Measurements from ENCODE around the gene SOAT2.
"Not testable (repeated sequence)": the region's sequence is repeated elsewhere in the genome, so short reads cannot be mapped to it uniquely, and the experiment has no call there.

SOAT2 gene

GRCh38 chr12:53086361-53086760 lies 16.9 kb upstream of the SOAT2 start:
- DNase-seq, result no peak

DNA sequence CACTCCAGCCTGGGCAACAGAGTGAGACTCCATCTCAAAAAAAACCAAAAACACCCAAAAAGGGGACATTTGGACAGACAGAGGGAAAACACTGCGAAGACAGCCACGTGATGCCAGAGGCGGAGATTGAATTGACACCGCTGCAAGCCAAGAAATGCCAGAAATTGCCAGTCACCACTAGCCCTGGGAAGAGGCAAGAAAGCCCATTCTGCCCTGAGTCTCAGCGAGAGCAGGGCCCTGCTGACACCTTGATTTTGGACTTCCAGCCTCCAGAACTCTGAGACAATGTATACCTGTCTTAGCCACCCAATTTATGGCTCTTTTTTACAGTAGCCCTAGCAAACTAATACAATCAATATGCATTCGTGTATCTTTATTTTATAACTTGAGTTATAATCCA lies 13.2 kb upstream of the SOAT2 start:
- DNase-seq, result no peak

GRCh38 chr12:53090554-53090953 lies 12.7 kb upstream of the SOAT2 start:
- DNase-seq, result no peak

GRCh38 chr12:53091756-53092155 lies 11.5 kb upstream of the SOAT2 start:
- no peak for DNase-seq

- DNase-seq, result no peak
Measured at GRCh38 chr12:53093777-53094393, 9.4 kb upstream of the SOAT2 start.

DNA sequence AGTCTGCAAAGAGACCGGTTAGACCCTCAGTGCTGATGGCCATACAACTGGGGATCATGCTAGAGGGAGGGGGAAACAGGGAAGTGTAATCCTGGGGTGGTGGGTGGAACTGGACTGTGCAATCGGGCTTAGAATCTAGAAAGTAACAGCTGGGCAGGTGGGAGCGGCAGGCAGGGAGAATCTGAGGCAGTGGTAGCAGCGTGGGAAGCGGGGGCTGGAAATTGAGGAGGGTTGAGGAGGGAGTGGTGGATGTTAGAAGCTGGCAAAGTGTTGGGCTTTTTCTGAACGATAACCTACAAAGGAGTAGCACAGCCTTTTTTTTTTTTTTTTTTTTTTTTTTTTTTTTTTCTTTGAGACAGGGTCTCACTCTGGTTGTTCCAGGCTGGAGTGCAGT lies 8.9 kb upstream of the SOAT2 start:
- DNase-seq, result no peak

DNA sequence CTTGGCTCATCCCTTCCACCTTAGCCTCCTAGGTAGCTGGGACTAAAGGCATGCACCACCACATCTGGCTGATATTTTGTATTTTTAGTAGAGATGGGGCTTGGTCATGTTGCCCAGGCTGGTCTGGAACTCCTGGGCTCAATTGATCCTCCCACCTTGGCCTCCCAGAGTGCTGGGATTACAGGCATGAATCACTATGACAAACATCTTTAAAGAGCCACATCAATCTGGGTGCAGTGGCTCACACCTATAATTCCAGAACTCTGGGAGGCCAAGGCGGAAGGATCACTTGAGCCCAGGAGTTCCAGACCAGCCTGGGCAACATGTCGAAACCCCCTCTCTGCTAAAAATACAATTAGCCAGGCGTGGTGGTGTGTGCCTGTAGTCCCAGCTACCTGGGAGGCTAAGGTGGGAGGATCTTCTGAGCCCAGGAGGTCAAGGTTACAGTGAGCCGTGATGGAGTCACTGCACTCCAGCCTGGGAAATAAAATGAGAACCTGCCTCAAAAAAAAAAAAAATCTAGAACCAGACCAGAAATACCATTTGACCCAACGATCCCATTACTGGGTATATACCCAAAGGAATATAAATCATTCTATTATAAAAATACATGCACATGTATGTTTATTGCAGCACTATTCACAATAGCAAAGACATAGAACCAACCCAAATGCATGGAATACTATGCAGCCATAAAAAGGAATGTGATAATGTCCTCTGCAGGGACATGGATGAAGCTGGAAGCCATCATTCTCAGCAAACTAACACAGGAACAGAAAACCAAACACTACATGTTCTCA lies 8.3 kb upstream of the SOAT2 start:
- DNase-seq, result not testable (repeated sequence)

DNA sequence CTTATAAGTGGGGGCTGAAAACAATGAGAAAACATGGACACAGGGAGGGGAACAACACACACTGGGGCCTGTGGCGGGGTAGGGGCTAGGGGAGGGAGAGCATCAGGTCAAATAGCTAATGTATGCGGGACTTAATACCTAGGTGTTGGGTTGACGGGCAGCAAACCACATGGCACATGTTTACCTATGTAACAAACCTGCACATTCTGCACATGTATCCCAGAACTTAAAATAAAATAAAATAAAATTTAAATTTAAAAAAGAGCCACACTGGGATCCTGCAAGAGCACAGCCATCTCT lies 7.7 kb upstream of the SOAT2 start:
- DNase-seq, result not testable (repeated sequence)

DNA sequence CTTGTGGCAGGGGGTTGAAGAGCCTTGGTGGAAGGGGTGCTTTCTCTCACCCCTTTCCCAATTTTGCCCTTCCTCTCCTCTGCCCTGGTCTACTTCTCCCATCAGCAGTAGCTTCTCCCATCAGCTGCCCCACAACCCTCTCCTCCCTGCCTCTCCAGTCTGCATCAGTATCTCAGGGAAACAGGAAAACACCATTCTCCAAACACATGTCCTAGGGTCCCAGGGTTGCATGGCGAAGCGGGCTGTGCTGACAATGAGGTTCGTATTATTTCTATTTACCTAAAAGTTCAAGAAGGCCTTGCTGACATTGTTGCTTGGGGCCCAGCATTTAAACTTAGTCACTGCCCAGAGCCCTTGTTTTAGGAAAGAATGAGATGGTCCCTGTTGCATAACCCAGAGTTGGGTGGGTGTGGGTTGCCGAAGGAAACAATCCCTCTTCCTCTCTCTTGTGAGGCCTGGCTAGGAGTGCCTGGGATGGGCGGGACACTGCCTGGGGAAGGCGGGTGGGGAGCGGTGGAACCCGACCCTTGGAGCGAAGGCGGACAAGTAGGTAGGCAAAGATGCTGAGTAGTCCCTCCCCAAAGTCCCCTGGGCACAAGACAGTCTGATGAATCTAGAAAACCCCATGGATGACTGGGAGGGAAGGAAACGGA lies 7.1 kb upstream of the SOAT2 start:
- no peak for DNase-seq

- DNase-seq, result no peak
Measured at GRCh38 chr12:53096759-53097158, 6.5 kb upstream of the SOAT2 start.

DNA sequence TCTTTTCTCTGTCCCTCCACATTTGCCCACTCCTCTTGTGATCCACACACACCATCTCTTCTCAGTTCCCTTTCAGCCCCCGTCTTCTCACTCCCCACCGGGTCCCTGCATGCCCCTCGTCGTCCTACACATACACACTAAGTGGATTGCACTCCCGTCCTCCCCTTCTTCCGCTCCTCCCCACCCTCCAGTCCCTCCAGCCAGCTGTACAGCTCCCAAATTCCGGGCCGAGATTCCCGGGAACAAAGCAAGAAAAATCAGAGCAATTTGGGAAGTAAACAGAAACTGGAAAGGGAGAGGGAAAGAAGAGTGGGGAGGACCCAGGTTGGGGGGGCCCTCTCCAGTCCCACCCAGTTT lies 6.1 kb upstream of the SOAT2 start:
- no peak for DNase-seq

GRCh38 chr12:53097564-53098353 lies 5.5 kb upstream of the SOAT2 start, which contains the start of gene IGFBP6:
IGFBP6 (plus strand) TSS chr12:53097667; CDS start chr12:53097718, 51 bp downstream.
- DNase-seq, result peak; percentile 35 to 55

GRCh38 chr12:53098354-53098981 lies 4.8 kb upstream of the SOAT2 start:
- DNase-seq, result peak in 1 of 2 experiments; percentile 39

- DNase-seq, result peak; percentile 79 to 87
Measured at GRCh38 chr12:53099071-53099882, 4.0 kb upstream of the SOAT2 start.

DNA sequence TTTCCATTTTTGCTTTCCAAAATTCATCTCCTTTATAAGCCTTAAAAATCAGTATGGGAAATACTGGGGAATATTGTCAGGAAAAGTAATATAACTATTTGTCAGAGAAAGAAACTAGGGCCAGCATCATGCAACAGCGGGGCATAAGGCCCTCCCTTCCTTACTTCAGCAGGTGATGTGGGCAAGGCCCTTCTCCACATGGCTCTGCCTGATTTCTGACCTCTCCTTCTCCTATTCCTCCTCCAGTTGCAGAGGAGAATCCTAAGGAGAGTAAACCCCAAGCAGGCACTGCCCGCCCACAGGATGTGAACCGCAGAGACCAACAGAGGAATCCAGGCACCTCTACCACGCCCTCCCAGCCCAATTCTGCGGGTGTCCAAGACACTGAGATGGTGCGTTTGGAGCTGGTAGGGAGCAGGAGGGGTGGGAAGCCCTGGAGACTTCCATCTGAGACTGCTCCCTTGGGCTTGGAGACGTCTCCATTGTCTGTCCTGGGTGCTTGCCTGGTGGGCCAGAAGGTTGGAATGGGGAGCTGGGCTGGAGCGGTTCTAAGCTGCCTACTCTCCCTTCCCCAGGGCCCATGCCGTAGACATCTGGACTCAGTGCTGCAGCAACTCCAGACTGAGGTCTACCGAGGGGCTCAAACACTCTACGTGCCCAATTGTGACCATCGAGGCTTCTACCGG lies 2.7 kb upstream of the SOAT2 start:
- no peak for DNase-seq

DNA sequence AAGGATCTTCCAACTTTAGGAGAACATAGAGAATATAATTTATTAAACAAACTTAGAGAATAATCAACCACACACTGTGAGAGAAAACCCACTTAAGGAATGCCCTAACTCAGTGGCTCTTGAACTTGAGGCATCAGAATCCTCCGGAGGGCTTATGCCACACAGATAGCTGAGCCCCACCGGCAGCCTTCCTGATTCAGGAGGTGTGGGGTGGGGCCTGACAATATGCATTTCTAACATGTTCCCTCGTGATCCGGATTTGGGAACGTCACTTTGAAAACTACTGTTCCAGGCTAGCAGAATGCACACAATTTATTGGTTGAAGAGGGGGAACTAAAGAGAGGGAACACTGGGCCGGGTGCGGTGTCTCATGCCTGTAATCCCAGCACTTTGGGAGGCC lies 2.0 kb upstream of the SOAT2 start:
- no peak for DNase-seq

DNA sequence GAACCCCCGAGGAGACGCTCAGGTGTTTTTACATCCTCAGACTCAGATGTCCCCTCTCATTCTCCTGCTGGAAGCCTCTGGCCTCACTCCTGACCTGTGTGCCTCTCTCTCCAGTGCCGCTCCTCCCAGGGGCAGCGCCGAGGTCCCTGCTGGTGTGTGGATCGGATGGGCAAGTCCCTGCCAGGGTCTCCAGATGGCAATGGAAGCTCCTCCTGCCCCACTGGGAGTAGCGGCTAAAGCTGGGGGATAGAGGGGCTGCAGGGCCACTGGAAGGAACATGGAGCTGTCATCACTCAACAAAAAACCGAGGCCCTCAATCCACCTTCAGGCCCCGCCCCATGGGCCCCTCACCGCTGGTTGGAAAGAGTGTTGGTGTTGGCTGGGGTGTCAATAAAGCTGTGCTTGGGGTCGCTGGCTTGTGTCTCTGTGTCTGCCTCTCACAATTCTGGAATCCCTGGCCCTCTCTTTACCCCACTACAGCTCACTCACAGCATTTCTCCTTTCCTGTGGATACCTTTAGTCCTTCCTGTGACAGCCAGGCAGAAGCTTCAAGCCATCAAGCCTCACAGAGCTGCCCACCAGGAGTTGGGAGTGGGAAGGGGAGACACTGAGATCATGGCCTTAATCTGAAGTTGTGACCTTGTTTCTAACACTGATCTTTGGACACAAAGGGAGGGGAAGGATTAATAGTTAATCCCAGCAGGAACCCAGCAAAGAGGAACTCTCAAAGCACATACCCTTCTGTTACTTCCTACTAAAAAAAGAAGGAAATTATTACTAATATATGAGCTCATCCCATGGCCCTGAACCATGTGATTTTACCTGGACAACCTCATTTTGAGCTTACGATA lies 1.1 kb upstream of the SOAT2 start:
- no peak for DNase-seq

DNA sequence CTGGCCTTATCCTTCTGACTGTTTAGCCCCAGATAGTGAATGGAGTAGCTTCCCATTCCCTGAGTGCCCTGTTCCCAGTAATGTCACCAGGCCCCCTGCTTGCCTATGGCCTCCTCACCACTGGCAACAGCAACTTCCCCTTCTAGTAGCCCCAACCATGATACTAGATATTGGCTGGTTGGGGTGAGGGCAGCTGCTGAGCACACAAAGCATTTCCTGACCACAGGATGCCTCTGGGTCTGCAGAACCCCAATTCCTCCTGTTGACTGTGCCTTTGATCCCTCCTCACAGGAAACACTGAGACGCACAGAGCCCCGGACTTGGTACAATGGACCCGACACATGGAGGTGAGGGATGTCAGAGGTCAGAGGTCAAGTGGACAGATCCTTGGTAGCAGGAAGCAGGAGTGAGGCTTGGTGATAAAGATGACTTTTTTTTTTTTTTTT lies 597 bp downstream of the SOAT2 start:
- DNase-seq, result no peak

- DNase-seq, result no peak
Measured at GRCh38 chr12:53105256-53105655, 2.0 kb downstream of the SOAT2 start.

DNA sequence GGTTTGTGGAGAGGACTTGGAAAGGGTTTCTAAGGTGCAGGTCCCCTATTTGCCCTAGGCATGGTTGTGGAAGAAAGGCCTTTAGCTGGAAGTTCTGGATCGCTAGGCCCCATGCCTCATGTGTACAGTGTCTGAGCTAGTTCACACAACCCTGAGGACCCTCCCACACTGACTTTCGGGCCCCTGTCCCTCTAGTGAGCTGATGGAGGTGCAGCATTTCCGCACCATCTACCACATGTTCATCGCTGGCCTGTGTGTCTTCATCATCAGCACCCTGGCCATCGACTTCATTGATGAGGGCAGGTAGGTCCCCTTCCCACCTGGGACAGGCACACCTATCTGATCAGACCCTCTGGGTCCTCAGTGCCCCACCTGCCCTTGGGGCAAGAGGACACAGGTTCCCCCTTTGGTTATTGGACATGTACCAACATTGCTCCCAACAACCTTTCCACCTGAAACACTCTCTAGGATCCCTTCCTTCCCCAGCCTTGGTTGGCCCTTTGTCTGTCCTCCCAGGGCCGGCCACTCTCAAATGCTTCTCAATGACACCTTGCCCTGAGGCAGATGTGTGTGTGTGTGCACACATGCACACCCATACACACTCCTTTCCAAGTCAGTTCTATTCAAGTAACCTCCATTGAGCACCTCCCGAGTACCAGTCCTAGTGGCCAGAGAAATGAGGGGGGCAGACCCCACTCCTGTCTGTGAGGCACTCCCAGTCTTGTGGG lies 2.6 kb downstream of the SOAT2 start:
- DNase-seq, result no peak

All from stimulated activated CD4-positive, alpha-beta T cell treated with anti-CD3 and anti-CD28 coated beads, Interleukin-4, amount 100 ng/mL, for 4 hours (primary cell).